H1 (cell line): Measurements from ENCODE around the gene OR10A2. TPM values are rescaled to one million over a fixed set of nuclear protein-coding genes. Genes with fewer than 3 reads are reported as not detected.

Experiments
- CTCF ChIA-PET: fragments of 300-600 bp; sonication (Branson Sonifier 250); formaldehyde crosslinking; loops from one replicate; lab custom pipeline; 2021; ENCODE audit not compliant: partially characterized antibody; lab: Charles Lee
- POLR2A ChIA-PET: fragments of 300-600 bp; sonication (Branson Sonifier 250); formaldehyde crosslinking; loops from one replicate; lab custom pipeline; 2021; ENCODE audit warnings: inconsistent platforms; ENCODE audit not compliant: partially characterized antibody; lab: Charles Lee
- DNase-seq, 2 experiments: peaks; one replicate each; pipeline versions ENCODE4 v3.0.0 to v3.0.0-alpha.2; 2010 to 2022; ENCODE audit warnings: low spot score in 2 of 2, low read depth in 1 of 2, mixed read lengths in 1 of 2
- FAIRE-seq: peaks from 2 replicates; lab custom pipeline; 2011; peaks lifted over from hg19 to GRCh38; lab: Jason Lieb, UNC
- H2AFZ ChIP-seq: 2 replicates; pipeline ENCODE4 v1.8.1; 2012; ENCODE audit warnings: low read length, inconsistent platforms
- H2AK5ac ChIP-seq: 2 replicates; pipeline ENCODE4 v1.6.1; 2013; ENCODE audit warnings: low read depth, low read length
- H2BK120ac ChIP-seq: replicated peaks from 2 replicates; pipeline ENCODE3; 2013; ENCODE audit warnings: low read depth, low read length, inconsistent platforms
- H2BK12ac ChIP-seq: 2 replicates; pipeline ENCODE4 v1.6.1; 2013; ENCODE audit warnings: low read depth, low read length
- H2BK15ac ChIP-seq: 2 replicates; pipeline ENCODE4 v1.6.1; 2013; ENCODE audit warnings: low read length
- H2BK20ac ChIP-seq: 2 replicates; pipeline ENCODE4 v1.6.1; 2013; ENCODE audit warnings: low read length
- H2BK5ac ChIP-seq: 2 replicates; pipeline ENCODE4 v1.6.1; 2013; ENCODE audit warnings: low read depth, low read length
- H3K14ac ChIP-seq: 2 replicates; pipeline ENCODE4 v1.6.1; 2013; ENCODE audit warnings: inconsistent platforms; ENCODE audit not compliant: insufficient read length
- H3K18ac ChIP-seq: 2 replicates; pipeline ENCODE4 v1.6.1; 2013; ENCODE audit warnings: low read length; ENCODE audit errors: extremely low read depth
- H3K23ac ChIP-seq: 2 replicates; pipeline ENCODE4 v1.6.1; 2013; ENCODE audit warnings: inconsistent platforms; ENCODE audit not compliant: insufficient read length
- H3K23me2 ChIP-seq: 2 replicates; pipeline ENCODE4 v1.6.1; 2013; ENCODE audit warnings: low read depth, low read length
- H3K27ac ChIP-seq: 2 replicates; pipeline ENCODE4 v1.6.1; 2011; ENCODE audit warnings: low read depth, low read length, inconsistent platforms
- H3K27me3 ChIP-seq, 4 experiments: replicated peaks in 1 of 4; 1 replicate in 1 of 4; 2 replicates in 3 of 4; pipeline versions ENCODE4 v1.6.1 to v1.8.1; 2011 to 2013; ENCODE audit warnings: low read length in 3 of 4, mild to moderate bottlenecking in 3 of 4, inconsistent platforms in 2 of 4, mixed read lengths in 2 of 4, moderate library complexity in 1 of 4; ENCODE audit not compliant: control insufficient read depth in 3 of 4, insufficient read depth in 3 of 4; ENCODE audit errors: extremely low read depth in 1 of 4
- H3K36me3 ChIP-seq, 4 experiments: 2 replicates each; pipeline versions ENCODE4 v1.6.1 to v1.8.1; 2011 to 2013; ENCODE audit warnings: mild to moderate bottlenecking in 4 of 4, low read length in 3 of 4, moderate library complexity in 2 of 4, control low read depth in 1 of 4, inconsistent platforms in 1 of 4; ENCODE audit not compliant: insufficient read depth in 4 of 4, control insufficient read depth in 2 of 4
- H3K4ac ChIP-seq: replicated peaks from 2 replicates; pipeline ENCODE3; 2013; ENCODE audit warnings: low read length, low read depth, mixed read lengths, inconsistent platforms; ENCODE audit not compliant: insufficient read length
- H3K4me1 ChIP-seq, 4 experiments: replicated peaks in 1 of 4; 1 replicate in 1 of 4; 2 replicates in 3 of 4; pipeline versions ENCODE4 v1.6.1 to v1.8.1; 2011 to 2013; ENCODE audit warnings: low read length in 3 of 4, inconsistent platforms in 2 of 4, mixed read lengths in 1 of 4; ENCODE audit not compliant: insufficient read depth in 4 of 4, control insufficient read depth in 3 of 4
- H3K4me2 ChIP-seq, 2 experiments: 2 replicates each; pipeline versions ENCODE4 v1.6.1 to v1.8.1; 2011 to 2013; ENCODE audit warnings: low read depth in 2 of 2, low read length in 2 of 2, control low read depth in 1 of 2, inconsistent platforms in 1 of 2, mild to moderate bottlenecking in 1 of 2; ENCODE audit not compliant: insufficient read depth in 1 of 2
- H3K4me3 ChIP-seq, 4 experiments: fragments of 200-600, 300-600 bp in 1 of 4; sonication (generic), shearing (Covaris generic), sonication (Bioruptor Twin) in 1 of 4; 2 replicates each; pipeline versions ENCODE4 v1.5.1 to v1.8.1; 2011 to 2016; ENCODE audit warnings: low read length in 4 of 4, low read depth in 3 of 4, control low read depth in 2 of 4, inconsistent platforms in 2 of 4, mild to moderate bottlenecking in 2 of 4, mixed read lengths in 1 of 4, moderate library complexity in 1 of 4; ENCODE audit not compliant: insufficient read depth in 2 of 4; ENCODE audit errors: extremely low read depth in 1 of 4
- H3K56ac ChIP-seq: replicated peaks from 2 replicates; pipeline ENCODE3; 2013; ENCODE audit warnings: low read depth, mild to moderate bottlenecking, mixed read lengths, low read length, inconsistent platforms; ENCODE audit not compliant: insufficient read length
- H3K79me1 ChIP-seq: 2 replicates; pipeline ENCODE4 v1.6.1; 2013; ENCODE audit warnings: low read depth, low read length, control low read depth
- H3K79me2 ChIP-seq, 2 experiments: 2 replicates each; pipeline versions ENCODE4 v1.6.1 to v1.8.1; 2012 to 2013; ENCODE audit warnings: low read length in 2 of 2, mild to moderate bottlenecking in 2 of 2, inconsistent platforms in 1 of 2; ENCODE audit not compliant: insufficient read depth in 2 of 2, control insufficient read depth in 1 of 2
- H3K9ac ChIP-seq, 4 experiments: replicated peaks in 1 of 4; 1 replicate in 1 of 4; 2 replicates in 3 of 4; pipeline versions ENCODE4 v1.6.1 to v1.8.1; 2011 to 2013; ENCODE audit warnings: low read depth in 3 of 4, low read length in 3 of 4, control low read depth in 2 of 4, mild to moderate bottlenecking in 2 of 4, moderate library complexity in 2 of 4, inconsistent platforms in 1 of 4; ENCODE audit errors: extremely low read depth in 1 of 4
- H3K9me3 ChIP-seq, 2 experiments: 2 replicates each; pipeline versions ENCODE4 v1.6.1 to v1.8.1; 2012 to 2013; ENCODE audit warnings: mild to moderate bottlenecking in 2 of 2, moderate library complexity in 2 of 2, control low read depth in 1 of 2, inconsistent platforms in 1 of 2, low read depth in 1 of 2, low read length in 1 of 2, mixed read lengths in 1 of 2; ENCODE audit not compliant: insufficient read depth in 2 of 2
- H4K20me1 ChIP-seq, 2 experiments: replicated peaks in 1 of 2; 2 replicates each; pipeline versions ENCODE3 to v1.8.1; 2011 to 2013; ENCODE audit warnings: inconsistent platforms in 2 of 2, low read length in 2 of 2, mild to moderate bottlenecking in 1 of 2; ENCODE audit not compliant: insufficient read depth in 2 of 2, control insufficient read depth in 1 of 2
- H4K5ac ChIP-seq: 2 replicates; pipeline ENCODE4 v1.6.1; 2013; ENCODE audit warnings: low read length, low read depth, mixed read lengths, inconsistent platforms; ENCODE audit not compliant: insufficient read length
- H4K8ac ChIP-seq: 2 replicates; pipeline ENCODE4 v1.8.0; 2013; ENCODE audit warnings: mild to moderate bottlenecking, moderate library complexity, low read length, inconsistent platforms; ENCODE audit not compliant: insufficient read depth; ENCODE audit errors: extremely low read depth
- H4K91ac ChIP-seq: replicated peaks from 2 replicates; pipeline ENCODE3; 2013; ENCODE audit warnings: low read length, mixed read lengths, inconsistent platforms; ENCODE audit not compliant: insufficient read length
- RAD21 ChIP-seq, 2 experiments: IDR thresholded peaks in 1 of 2; conservative IDR thresholded peaks in 1 of 2; 2 replicates each; pipeline ENCODE4 v1.6.1; 2011; ENCODE audit warnings: low read depth in 2 of 2, low read length in 2 of 2, improper control_type of control experiment in 1 of 2, inconsistent platforms in 1 of 2, mild to moderate bottlenecking in 1 of 2, moderate library complexity in 1 of 2
- SIRT6 ChIP-seq: IDR thresholded peaks from one replicate; pipeline ENCODE4 v1.7.1; 2012; ENCODE audit warnings: low read length, inconsistent platforms
- WGBS, 2 experiments: shearing (Covaris generic) in 1 of 2; methylation state at CpG; one replicate each; pipeline versions ENCODE4 v1.1.6 to v1.1.7; 2013 to 2015; ENCODE audit warnings: low lambda C conversion rate in 2 of 2, mixed read lengths in 2 of 2, inconsistent platforms in 1 of 2, low coverage in 1 of 2, missing lambda C conversion rate in 1 of 2; ENCODE audit not compliant: insufficient replicate concordance in 2 of 2, insufficient coverage in 1 of 2, insufficient read length in 1 of 2; ENCODE audit errors: extremely low coverage in 1 of 2, missing lambda C conversion rate in 1 of 2; 5-methylcytosine and 5-hydroxymethylcytosine counted together
- polyA plus RNA-seq, 7 experiments: library from polyadenylated mRNA; depleted of rRNA in 3 of 7; stranded (reverse) in 5 of 7; unstranded in 2 of 7; fragments of >200 nt in 5 of 7; fragments of 200-250 nt in 2 of 7; gene quantifications; 1 replicate in 5 of 7; 2 replicates in 1 of 7; 4 replicates in 1 of 7; pipeline versions ENCODE4 v1.2.1 to v1.2.3, GENCODE V29; 2011 to 2013; ENCODE audit warnings: missing spikeins in 2 of 7, mixed read lengths in 2 of 7
- total RNA-seq: library from RNA; stranded (reverse); fragmentation: NEBNext Ultra II Directional; extraction: Animal tissue kit (Norgen Biotek cat#: 25700); gene quantifications from 2 replicates; pipeline ENCODE4 v1.2.1, GENCODE V29; 2021
- TF ChIP-seq, protein P1 (sequence below), 3 experiments: IDR thresholded peaks; 1 replicate in 2 of 3; 2 replicates in 1 of 3; pipeline versions ENCODE4 v1.5.1 to v1.6.1; 2011; ENCODE audit warnings: low read length in 3 of 3, mild to moderate bottlenecking in 3 of 3, inconsistent platforms in 2 of 3, low read depth in 1 of 3, moderate library complexity in 1 of 3; ENCODE audit not compliant: insufficient read depth in 1 of 3; ENCODE audit errors: control extremely low read depth in 1 of 3

The OR10A2 gene
- total and polyA plus RNA-seq, 2 of the 8 experiments (the other 6 are each of a cell fraction or from before 2014, with no cell fraction given): not detected

DNA sequence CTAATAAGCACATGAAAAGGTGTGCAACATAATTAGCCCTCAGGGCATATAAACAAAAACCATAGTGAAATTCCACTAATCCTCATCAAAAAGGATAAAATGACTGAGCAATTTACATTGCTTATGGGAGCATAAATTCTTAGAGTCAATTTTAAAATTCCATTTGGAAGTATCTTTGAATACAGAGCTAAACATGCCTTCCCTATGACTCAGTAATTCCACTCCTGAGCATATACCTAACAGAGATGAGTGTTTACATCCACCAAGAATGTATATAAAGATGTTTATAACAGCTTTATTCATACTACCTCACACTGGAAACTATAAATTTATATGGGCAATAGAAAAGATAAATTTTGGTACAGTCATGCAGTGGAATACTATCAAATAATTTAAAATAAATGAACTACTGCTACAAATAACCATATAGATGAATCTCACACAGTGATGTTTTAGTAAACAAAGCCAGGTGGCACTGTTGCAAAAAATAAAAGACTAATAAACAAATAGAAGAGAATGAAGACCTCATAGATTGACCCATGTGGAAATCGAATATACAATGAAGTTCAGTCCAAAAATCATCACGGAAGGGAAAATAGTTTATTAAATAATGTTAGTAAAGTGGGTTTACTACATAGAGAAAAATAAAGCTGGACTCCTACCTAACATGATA is 37.6 kb downstream of the OR10A2 start:
- Histone ChIP-seq H2BK120ac (no peak overlapping the region), H3K4me3 (no peak overlapping the region), H3K4me1 (no peaks in the 10 kb centered on the region), H2BK12ac (no peak overlapping the region), H3K56ac (no peak overlapping the region), H3K14ac (no peak overlapping the region), H3K27me3 (peaks cover 0 to 1% (median 0%) of the 10 kb centered on the region in 4 experiments; a peak in 1 of 7 replicates), H2AFZ (no peak overlapping the region), H3K23me2 (no peaks in the 10 kb centered on the region), H3K36me3 (peaks cover 0 to 2% (median 0%) of the 10 kb centered on the region in 4 experiments; a peak in 1 of 8 replicates), H4K8ac (no peak overlapping the region), H3K79me1 (no peaks in the 10 kb centered on the region), H3K18ac (no peak overlapping the region), H3K23ac (no peak overlapping the region), H3K4ac (no peak overlapping the region), H4K91ac (no peak overlapping the region), H4K20me1 (no peaks in the 10 kb centered on the region), H2AK5ac (no peak overlapping the region), H4K5ac (no peak overlapping the region), H2BK15ac (no peak overlapping the region), H2BK5ac (no peak overlapping the region), H3K79me2 (no peaks in the 10 kb centered on the region), H3K9me3 (peaks cover 2 to 9% of the 10 kb centered on the region in 2 experiments; a peak in 1 of 4 replicates), H3K27ac (no peak overlapping the region), H2BK20ac (no peak overlapping the region), H3K9ac (no peak overlapping the region), H3K4me2 (no peak overlapping the region)
- ChIA-PET CTCF (interaction anchor here (0.6 to 1.3 kb wide), 4 partner anchors 12 to 148 kb away, joined by 3 read pairs; no protein-coding TSS in a partner anchor), POLR2A (interaction anchor here (1.3 kb wide), 1 partner anchor 27 kb away, joined by 3 read pairs; no protein-coding TSS in a partner anchor)
- 87% methylated on average over 2 of the region's 2 CpGs; no CpG with 5 or more reads in 1 of the 2 experiments for WGBS, 2 experiments
- DNase-seq (no peak), FAIRE-seq (no peak)
- TF ChIP-seq, protein P1, sequence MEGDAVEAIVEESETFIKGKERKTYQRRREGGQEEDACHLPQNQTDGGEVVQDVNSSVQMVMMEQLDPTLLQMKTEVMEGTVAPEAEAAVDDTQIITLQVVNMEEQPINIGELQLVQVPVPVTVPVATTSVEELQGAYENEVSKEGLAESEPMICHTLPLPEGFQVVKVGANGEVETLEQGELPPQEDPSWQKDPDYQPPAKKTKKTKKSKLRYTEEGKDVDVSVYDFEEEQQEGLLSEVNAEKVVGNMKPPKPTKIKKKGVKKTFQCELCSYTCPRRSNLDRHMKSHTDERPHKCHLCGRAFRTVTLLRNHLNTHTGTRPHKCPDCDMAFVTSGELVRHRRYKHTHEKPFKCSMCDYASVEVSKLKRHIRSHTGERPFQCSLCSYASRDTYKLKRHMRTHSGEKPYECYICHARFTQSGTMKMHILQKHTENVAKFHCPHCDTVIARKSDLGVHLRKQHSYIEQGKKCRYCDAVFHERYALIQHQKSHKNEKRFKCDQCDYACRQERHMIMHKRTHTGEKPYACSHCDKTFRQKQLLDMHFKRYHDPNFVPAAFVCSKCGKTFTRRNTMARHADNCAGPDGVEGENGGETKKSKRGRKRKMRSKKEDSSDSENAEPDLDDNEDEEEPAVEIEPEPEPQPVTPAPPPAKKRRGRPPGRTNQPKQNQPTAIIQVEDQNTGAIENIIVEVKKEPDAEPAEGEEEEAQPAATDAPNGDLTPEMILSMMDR (IDR thresholded peaks at IDR 0.05; ENCODE audit: control extremely low read depth in 1 of 3, insufficient read depth in 1 of 3, low read depth in 1 of 3, low read length in 3 of 3): peak in 1 of 3 experiments; percentile 2; a peak in 1 of 4 replicates
- TF ChIP-seq SIRT6 (no peak), RAD21 (IDR thresholded peaks at IDR 0.05 in 1 of 2, conservative IDR thresholded peaks at IDR 0.05 in 1 of 2; ENCODE audit: low read depth in 2 of 2, low read length in 2 of 2) (0 out of 4 replicates have a peak, but pooled peaks of 1 of the 2 experiments have one; percentile 5)
